Cardiac muscle cell (in vitro differentiated cells and primary cell): ENCODE results near the gene TASP1. TPM values are rescaled to one million over a fixed set of nuclear protein-coding genes. Genes with fewer than 3 reads are reported as not detected.
"Not testable (repeated sequence)": the region's sequence is repeated elsewhere in the genome, so short reads cannot be mapped to it uniquely, and the experiment has no call there.

Source experiments
- DNase-seq, 2 donors: peaks; one replicate each; pipeline versions ENCODE4 v3.0.0 to v3.0.0-alpha.2; 2010 to 2017; ENCODE audit warnings: low read depth in 1 of 2, low spot score in 1 of 2
- H3K27ac ChIP-seq: fragments of 200-600 bp; sonication (generic); 2 replicates; pipeline ENCODE4 v1.5.1; 2016
- H3K27me3 ChIP-seq: fragments of 200-600 bp; sonication (generic); 2 replicates; pipeline ENCODE4 v1.6.0; 2016; ENCODE audit warnings: control low read depth
- H3K36me3 ChIP-seq: fragments of 200-600 bp; sonication (generic); 2 replicates; pipeline ENCODE4 v1.5.1; 2016; ENCODE audit warnings: control low read depth
- H3K4me1 ChIP-seq: fragments of 200-600 bp; sonication (generic); 2 replicates; pipeline ENCODE4 v1.8.1; 2017; ENCODE audit warnings: low read depth, mild to moderate bottlenecking, mixed run types
- H3K4me3 ChIP-seq: fragments of 200-600 bp; sonication (generic); 2 replicates; pipeline ENCODE4 v1.5.1; 2016; ENCODE audit warnings: mild to moderate bottlenecking
- H3K9me3 ChIP-seq: fragments of 200-600 bp; sonication (generic); 2 replicates; pipeline ENCODE4 v1.5.1; 2017; ENCODE audit warnings: low read depth, mild to moderate bottlenecking, control low read depth
- CTCF ChIP-seq: IDR thresholded peaks from 2 replicates; pipeline ENCODE4 v1.5.1; 2012; ENCODE audit warnings: low read depth, mild to moderate bottlenecking, low read length
- polyA plus RNA-seq: library from polyadenylated mRNA; unstranded; fragments of >200 nt; fragmentation: Nextera tagmentation; extraction: Ambion mirVana; gene quantifications from 2 replicates; pipeline ENCODE4 v1.2.1, GENCODE V29; 2016
- total RNA-seq: library from RNA; depleted of rRNA; stranded (reverse); fragments of >200 nt; gene quantifications from 2 replicates; pipeline ENCODE4 v1.2.3, GENCODE V29; 2016

The TASP1 gene
- total and polyA plus RNA-seq, 2 experiments from 2014 or later: 9.3 to 12.6 TPM

GRCh38 chr20:13644010-13644409, 5.3 kb upstream of the TASP1 start:
- no peak for TF ChIP-seq CTCF

GRCh38 chr20:13639150-13639497, 392 bp upstream of the TASP1 start:
- Histone ChIP-seq H3K27ac (no peak overlapping the region), H3K36me3 (no peaks in the 10 kb centered on the region), H3K4me3 (peak overlapping the region; percentile 69), H3K4me1 (no peaks in the 10 kb centered on the region), H3K27me3 (peaks cover 16% of the 10 kb centered on the region), H3K9me3 (no peaks in the 10 kb centered on the region)
- DNase-seq: peak in 1 of 2 donors; percentile 4
- no peak for TF ChIP-seq CTCF

More at GRCh38 chr20:13644010-13644409, 5.3 kb upstream of the TASP1 start:
- no peaks in the 10 kb centered on the region for H3K9me3 ChIP-seq
- no peaks in the 10 kb centered on the region for H3K4me1 ChIP-seq
- no peaks in the 10 kb centered on the region for H3K36me3 ChIP-seq
- H3K4me3 ChIP-seq: no peak overlapping the region
- peak in 1 of 2 donors; percentile 5 for DNase-seq
- peaks cover 16% of the 10 kb centered on the region for H3K27me3 ChIP-seq
- H3K27ac ChIP-seq: no peak overlapping the region

GRCh38 chr20:13638162-13638495, 603 bp downstream of the TASP1 start:
- Histone ChIP-seq H3K4me3 (peak overlapping the region; percentile 69), H3K9me3 (no peaks in the 10 kb centered on the region), H3K27me3 (peaks cover 16% of the 10 kb centered on the region), H3K4me1 (no peaks in the 10 kb centered on the region), H3K27ac (peak overlapping the region; percentile 93), H3K36me3 (no peaks in the 10 kb centered on the region)
- peak in 1 of 2 donors; percentile 29 for DNase-seq
- TF ChIP-seq CTCF: no peak

GRCh38 chr20:13632431-13632830, 6.3 kb downstream of the TASP1 start:
- no peak for DNase-seq
- Histone ChIP-seq H3K4me3 (no peak overlapping the region), H3K27me3 (no peaks in the 10 kb centered on the region), H3K4me1 (no peaks in the 10 kb centered on the region), H3K27ac (no peak overlapping the region), H3K36me3 (no peaks in the 10 kb centered on the region), H3K9me3 (no peaks in the 10 kb centered on the region)
- TF ChIP-seq CTCF: no peak

GRCh38 chr20:13627525-13627924, 11.2 kb downstream of the TASP1 start:
- H3K4me3 ChIP-seq, H3K36me3 ChIP-seq, H3K9me3 ChIP-seq, H3K27me3 ChIP-seq, H3K27ac ChIP-seq: not testable (repeated sequence)
- H3K4me1 ChIP-seq: peaks cover 28% of the 10 kb centered on the region
- DNase-seq: peak in 1 of 2 donors; percentile 54

- Histone ChIP-seq H3K4me1 (peaks cover 28% of the 10 kb centered on the region), H3K27ac (peak overlapping the region; percentile 89), H3K36me3 (no peaks in the 10 kb centered on the region), H3K4me3 (no peak overlapping the region), H3K27me3 (no peaks in the 10 kb centered on the region), H3K9me3 (no peaks in the 10 kb centered on the region)
- TF ChIP-seq CTCF: no peak
- no peak for DNase-seq
Measured at GRCh38 chr20:13626724-13627123, 12.0 kb downstream of the TASP1 start.
